H7 (cell line): ENCODE measurements around the gene SMIM38. TPM values are rescaled to one million over a fixed set of nuclear protein-coding genes. Genes with fewer than 3 reads are reported as not detected.

Experiments used
- DNase-seq: peaks from one replicate; pipeline ENCODE4 v3.0.0; 2012
- H3K27me3 ChIP-seq: 2 replicates; pipeline ENCODE4 v1.6.0; 2011; ENCODE audit warnings: mild to moderate bottlenecking, low read length; ENCODE audit not compliant: control insufficient read depth, insufficient read depth
- H3K36me3 ChIP-seq: replicated peaks from 2 replicates; pipeline ENCODE4 v1.5.1; 2011; ENCODE audit warnings: low read length; ENCODE audit not compliant: control insufficient read depth, insufficient read depth
- H3K4me3 ChIP-seq: 2 replicates; pipeline ENCODE4 v1.5.1; 2011; ENCODE audit warnings: low read depth, mild to moderate bottlenecking, control low read depth, low read length, moderate library complexity; ENCODE audit not compliant: insufficient read depth
- total RNA-seq: library from RNA; depleted of rRNA; stranded (reverse); fragments of >200 nt; shearing (Covaris generic); gene quantifications from 2 replicates; pipeline ENCODE4 v1.2.3, GENCODE V29; 2014

SMIM38 gene
- total RNA-seq, 1 experiment from 2014 or later = 0.28 TPM

DNA sequence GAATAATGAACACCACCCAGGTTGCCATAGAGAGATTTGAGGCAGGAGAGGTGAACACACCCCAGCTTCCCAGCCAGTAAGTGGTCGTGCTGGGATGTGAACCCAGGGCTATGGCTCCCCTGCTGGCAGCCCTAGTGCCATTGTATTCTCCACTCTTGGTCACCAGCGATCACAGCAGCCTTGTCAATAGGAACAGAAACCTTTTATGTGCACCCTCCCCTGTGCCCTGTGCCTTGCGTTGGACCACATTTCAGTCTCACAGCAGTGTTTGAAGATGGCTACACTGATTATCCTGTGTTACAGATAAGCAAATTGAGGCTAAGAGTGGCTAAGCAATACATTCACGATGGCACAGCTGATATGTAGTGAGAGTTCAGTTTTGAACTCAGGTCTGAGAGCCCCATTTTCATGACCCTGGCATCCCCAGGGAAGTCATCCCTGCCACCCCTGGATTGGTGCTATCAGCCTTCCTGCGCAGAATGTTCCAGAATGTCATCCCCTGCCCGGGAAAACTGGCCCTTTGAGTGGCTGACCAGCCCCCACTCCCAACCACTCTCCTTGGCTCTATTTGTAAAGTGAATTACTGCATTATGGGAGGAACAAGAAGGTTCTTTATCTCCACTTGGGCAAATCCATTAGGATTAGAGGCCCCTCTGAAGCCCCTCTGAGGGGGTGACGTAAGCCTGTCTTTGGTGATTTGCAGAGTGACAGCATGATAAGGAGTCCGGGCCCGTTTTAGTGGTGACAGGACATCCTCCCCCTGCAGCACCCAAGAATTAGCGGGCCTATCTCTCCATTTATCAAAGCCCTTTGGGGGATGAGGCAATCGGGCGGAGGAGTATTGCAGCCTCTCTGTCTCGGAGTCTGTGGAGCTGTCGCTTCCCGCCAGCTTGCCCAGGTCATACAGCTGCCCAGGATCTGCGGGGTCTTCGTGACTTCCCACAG, 30.9 kb downstream of the SMIM38 start:
- Histone ChIP-seq H3K27me3 (no peaks in the 10 kb centered on the region), H3K4me3 (no peak overlapping the region), H3K36me3 (no peaks in the 10 kb centered on the region)
- DNase-seq = no peak

DNA sequence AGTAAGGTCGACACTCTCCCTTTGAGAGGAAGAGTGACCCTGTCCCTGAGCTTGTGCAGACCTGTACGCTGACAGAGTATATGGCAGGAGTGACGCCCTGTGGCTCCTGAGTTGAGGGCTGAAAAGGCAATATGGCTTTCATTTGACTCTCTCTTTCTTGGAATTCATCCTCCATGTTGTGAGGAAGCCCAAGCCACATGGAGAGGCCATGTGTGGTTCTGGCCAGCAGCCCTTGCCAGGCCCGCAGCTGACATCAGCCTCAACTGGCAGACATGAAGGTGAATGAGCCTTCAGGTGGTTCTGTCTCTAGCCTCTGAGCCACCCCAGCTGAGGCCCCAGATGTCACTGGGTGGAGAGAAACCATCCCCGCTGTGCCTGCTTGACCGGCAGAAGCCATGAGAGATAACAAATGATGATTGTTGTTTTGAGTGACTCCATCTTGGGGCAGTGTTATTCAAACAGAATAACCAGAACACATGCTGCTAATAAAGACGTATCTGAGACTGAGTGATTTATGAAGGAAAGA, 31.9 kb downstream of the SMIM38 start:
- no peaks in the 10 kb centered on the region for H3K36me3 ChIP-seq
- no peak for DNase-seq
- no peaks in the 10 kb centered on the region for H3K27me3 ChIP-seq
- no peak overlapping the region for H3K4me3 ChIP-seq

GRCh38 chr11:69189059-69189458, 33.3 kb downstream of the SMIM38 start:
- Histone ChIP-seq H3K36me3 (no peaks in the 10 kb centered on the region), H3K4me3 (no peak overlapping the region), H3K27me3 (no peaks in the 10 kb centered on the region)
- no peak for DNase-seq

DNA sequence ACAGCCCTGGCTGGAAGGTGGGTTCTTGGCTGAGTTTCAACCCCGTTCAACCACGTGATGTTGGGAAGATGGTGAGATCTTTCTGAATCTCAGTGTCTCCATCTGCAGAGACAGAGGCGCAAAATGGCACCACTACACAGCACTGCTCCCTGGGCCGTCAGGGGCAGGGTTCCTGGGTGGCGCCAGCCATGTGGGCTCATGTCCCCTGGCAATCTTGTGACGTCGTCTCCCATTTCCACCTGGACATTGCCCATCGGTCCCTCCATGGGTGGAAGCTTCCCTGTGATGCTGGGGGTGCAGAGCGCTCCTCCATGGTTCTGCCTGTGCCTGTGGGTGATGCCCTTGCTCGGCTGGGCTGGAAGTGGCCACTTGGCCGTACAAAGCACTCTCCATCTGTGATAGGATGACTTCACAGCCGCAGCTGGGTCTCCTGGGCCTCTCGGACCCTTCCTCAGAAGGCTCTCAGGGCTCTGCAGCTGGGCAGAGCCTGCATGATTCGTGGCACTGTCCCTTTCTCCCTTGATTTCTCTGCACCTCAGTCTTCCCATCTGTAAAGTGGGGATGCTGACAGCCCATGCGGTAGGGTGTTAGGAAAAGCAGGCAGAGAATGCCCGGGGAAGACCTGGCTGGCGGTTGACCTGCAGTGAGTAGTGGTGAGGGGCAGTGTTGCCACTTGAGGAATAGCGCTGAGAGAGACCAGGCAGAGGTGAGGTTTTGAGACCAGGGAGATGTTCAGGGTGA, 35.2 kb downstream of the SMIM38 start:
- no peaks in the 10 kb centered on the region for H3K36me3 ChIP-seq
- H3K27me3 ChIP-seq = no peaks in the 10 kb centered on the region
- H3K4me3 ChIP-seq = no peak overlapping the region
- DNase-seq = no peak

DNA sequence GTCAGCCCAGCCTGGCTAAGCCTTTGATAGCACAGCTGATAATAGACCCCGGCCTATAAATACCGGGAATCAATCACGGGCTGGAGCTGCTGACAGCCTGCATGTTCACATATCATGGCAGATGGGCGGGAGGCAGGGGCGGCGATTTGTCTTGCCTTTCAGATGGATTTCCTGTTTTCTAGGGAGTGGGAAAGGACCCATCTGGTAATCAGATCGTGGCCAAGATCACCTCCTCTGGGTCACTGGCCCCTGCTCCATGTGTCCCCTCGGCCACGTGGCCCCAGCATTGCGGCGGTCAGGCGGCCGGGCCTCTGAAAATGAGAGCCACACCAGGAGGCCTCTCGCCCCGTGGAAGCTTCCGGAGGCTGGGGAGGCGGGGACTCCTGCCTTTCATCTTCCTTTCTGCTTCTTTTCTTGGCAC, 36.6 kb downstream of the SMIM38 start:
- no peaks in the 10 kb centered on the region for H3K27me3 ChIP-seq
- DNase-seq = no peak
- H3K4me3 ChIP-seq = no peak overlapping the region
- H3K36me3 ChIP-seq = no peaks in the 10 kb centered on the region

- Histone ChIP-seq H3K27me3 (no peaks in the 10 kb centered on the region), H3K4me3 (no peak overlapping the region), H3K36me3 (no peaks in the 10 kb centered on the region)
- DNase-seq = no peak
These were observed 37.4 kb downstream of the SMIM38 start for GRCh38 chr11:69193151-69193550.

- no peaks in the 10 kb centered on the region for H3K36me3 ChIP-seq
- no peaks in the 10 kb centered on the region for H3K27me3 ChIP-seq
- DNase-seq = no peak
- no peak overlapping the region for H3K4me3 ChIP-seq
These were observed 37.9 kb downstream of the SMIM38 start for GRCh38 chr11:69193629-69194028.

DNA sequence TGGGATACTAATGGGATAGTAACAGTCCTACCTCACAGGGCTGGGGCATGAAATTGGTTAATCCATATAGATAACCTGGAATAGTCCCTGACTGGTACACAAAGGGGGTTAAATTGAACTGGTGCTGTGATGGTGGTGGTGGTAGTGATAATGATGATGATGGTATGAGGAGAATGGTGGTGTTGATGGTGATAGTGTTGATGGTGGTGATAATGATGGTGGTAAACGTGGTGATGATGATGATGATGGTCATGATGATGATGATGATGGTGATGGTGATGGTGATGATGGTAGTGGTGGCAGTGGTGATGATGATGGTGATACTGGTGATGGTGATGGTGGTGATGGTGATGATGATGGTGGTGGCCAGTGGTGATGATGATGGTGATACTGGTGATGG, 38.7 kb downstream of the SMIM38 start:
- no peaks in the 10 kb centered on the region for H3K36me3 ChIP-seq
- H3K4me3 ChIP-seq = no peak overlapping the region
- no peaks in the 10 kb centered on the region for H3K27me3 ChIP-seq
- no peak for DNase-seq

GRCh38 chr11:69194956-69195355, 39.2 kb downstream of the SMIM38 start:
- no peaks in the 10 kb centered on the region for H3K36me3 ChIP-seq
- no peak overlapping the region for H3K4me3 ChIP-seq
- H3K27me3 ChIP-seq = no peaks in the 10 kb centered on the region
- DNase-seq = no peak

- Histone ChIP-seq H3K27me3 (no peaks in the 10 kb centered on the region), H3K4me3 (no peak overlapping the region), H3K36me3 (no peaks in the 10 kb centered on the region)
- DNase-seq = no peak
These were observed 40.4 kb downstream of the SMIM38 start for GRCh38 chr11:69195824-69196782.

DNA sequence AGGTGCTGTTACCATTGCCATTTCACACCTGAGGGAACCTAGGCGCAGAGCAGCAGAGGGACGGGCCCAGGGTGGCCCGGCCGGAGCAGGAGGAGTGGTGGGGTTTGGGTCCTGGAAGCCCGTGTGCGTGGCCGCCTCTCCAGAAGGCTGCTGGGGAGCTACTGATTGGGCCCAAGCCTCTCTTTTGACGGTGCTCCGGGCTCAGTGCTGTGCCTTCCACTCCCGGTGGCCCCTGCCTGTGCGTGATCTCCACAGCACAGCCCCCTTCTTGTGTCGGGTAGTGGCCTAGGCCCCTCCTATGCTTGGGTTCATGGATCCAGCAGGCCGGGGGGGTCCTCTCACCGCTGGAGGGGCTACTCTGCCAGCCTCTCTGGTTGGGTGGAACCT, 41.0 kb downstream of the SMIM38 start:
- Histone ChIP-seq H3K4me3 (no peak overlapping the region), H3K27me3 (no peaks in the 10 kb centered on the region), H3K36me3 (no peaks in the 10 kb centered on the region)
- no peak for DNase-seq

DNA sequence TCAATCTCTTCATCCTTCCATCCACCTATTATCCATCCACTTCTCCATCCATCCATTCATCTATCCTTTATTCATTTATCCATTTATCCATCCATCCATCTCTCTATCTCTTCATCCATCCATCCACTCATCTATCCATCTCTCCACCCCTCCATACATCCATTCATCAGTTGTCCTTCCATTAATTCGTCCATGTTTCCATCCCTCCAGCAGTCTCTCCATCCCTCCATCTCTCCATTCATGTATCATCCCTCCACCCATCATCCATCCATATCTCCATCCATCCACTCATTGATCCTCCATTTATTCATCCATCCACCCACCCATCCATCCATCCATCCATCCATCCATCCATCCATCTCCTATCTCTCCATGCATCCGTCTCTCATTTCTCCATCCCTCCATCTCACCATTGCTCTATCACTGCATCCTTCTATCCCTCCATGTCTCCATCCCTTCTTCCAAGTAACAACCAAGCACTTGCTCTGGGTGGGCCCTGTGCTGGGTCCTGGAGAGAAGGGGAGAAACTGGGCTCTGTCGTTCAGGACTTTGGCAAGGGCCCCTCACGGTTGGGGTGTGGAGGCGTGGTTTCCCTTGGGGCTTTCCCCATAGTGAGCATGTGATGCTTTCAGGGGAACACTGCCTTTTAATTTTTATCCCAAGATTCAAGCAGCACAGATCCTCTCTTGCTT, 43.3 kb downstream of the SMIM38 start:
- H3K27me3 ChIP-seq = no peaks in the 10 kb centered on the region
- no peaks in the 10 kb centered on the region for H3K36me3 ChIP-seq
- no peak for DNase-seq
- H3K4me3 ChIP-seq = no peak overlapping the region

- DNase-seq = no peak
- Histone ChIP-seq H3K27me3 (no peaks in the 10 kb centered on the region), H3K36me3 (no peaks in the 10 kb centered on the region), H3K4me3 (no peak overlapping the region)
These were observed 44.0 kb downstream of the SMIM38 start for GRCh38 chr11:69199583-69200315.
